NCI-H82 treated with DMSO at 0.1 percent for 48 hours (cell line): Measurements from ENCODE around the gene NCAM2.

Source experiments
- DNase-seq: peaks from one replicate; lab custom pipeline; 2025; ENCODE audit not compliant: unreplicated experiment; lab: John Stamatoyannopoulos, UW

NCAM2 gene

GRCh38 chr21:21165063-21165645 lies 166.9 kb downstream of the NCAM2 start:
- no peak for DNase-seq

- no peak for DNase-seq
These were observed 176.5 kb downstream of the NCAM2 start for GRCh38 chr21:21174676-21175075.

- no peak for DNase-seq
These were observed 177.7 kb downstream of the NCAM2 start for GRCh38 chr21:21175798-21176334.

- no peak for DNase-seq
These were observed 179.3 kb downstream of the NCAM2 start for GRCh38 chr21:21177353-21177986.

- no peak for DNase-seq
These were observed 181.6 kb downstream of the NCAM2 start for GRCh38 chr21:21179619-21180298.

DNA sequence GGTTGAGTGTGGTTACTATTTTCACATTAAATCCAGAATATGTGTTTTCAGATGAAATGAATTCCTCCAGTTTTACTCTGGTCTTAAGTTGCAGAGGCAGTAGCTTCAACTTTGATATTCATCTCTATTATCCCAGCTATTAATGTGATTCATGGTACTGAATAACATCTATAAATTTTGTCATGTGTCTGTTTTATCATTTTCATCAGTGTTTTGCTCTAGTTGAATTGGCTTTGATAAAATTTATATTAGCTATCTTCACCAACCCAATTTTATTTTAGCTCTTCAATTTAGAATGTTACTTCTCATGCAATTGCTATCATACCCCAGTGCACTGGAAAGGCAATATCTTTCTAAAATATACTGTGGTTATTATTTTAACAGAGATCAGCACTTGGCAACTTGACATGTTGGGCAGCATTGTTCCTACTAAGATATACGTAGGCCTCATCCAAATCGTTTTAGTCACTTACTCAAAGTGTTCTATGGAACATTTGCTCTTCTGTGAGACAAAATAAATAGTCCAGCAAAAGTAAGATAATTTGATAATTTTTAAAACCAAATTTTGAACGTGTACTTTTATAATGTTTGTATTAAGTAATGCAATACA lies 184.3 kb downstream of the NCAM2 start:
- DNase-seq: no peak

DNA sequence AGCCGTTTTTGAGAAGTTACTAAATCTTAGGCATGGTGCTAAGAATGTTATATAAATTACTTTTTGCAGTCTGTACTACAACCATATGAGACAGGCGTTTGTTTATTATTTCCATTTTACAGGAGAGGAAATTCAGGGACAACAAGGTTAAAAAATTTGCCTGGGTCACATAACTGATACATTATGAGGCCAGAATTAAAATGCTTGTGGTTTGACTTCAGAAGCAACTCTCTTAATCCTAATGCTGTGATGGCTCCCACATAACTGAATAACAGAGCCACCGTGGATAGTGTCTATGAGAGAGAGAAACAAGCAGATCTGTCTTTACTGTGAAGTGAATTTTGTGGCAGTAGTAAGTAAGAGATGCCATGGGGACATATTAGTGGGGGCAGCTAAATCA lies 184.9 kb downstream of the NCAM2 start:
- DNase-seq: no peak

GRCh38 chr21:21184771-21185528 lies 186.7 kb downstream of the NCAM2 start:
- DNase-seq: no peak

GRCh38 chr21:21187579-21187978 lies 189.4 kb downstream of the NCAM2 start:
- DNase-seq: no peak

DNA sequence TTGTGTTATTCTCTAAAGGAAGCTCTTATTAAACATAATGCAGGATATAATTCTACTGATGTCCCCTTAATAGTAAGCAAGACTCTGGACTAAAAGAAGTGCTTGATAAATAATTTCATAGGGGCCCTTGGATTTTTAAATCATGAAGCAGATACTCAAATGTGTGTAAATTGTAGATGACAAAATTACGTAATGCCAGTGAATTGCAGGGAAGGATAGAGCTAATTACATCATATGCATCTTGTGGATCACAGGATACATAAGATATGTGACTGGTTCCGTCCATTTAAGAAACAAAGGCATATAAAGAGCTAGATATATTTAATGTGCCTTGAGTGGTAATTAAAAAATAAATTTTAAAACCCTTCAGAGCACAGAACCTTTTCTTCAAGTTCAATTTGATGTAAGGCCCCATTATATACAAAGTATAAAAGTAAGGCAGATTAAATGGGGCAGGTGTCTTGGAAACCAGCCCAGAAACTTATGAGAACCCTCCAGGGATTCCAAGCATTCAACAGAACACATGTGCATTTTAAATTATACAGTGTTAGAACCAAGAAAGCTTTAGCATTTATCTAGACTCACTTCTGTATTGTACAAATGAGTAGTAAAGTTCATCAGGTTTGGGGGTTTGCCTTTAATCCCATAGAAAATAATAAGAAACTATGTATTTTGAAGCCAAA lies 190.4 kb downstream of the NCAM2 start:
- DNase-seq: no peak

- no peak for DNase-seq
These were observed 197.3 kb downstream of the NCAM2 start for GRCh38 chr21:21195417-21195943.

DNA sequence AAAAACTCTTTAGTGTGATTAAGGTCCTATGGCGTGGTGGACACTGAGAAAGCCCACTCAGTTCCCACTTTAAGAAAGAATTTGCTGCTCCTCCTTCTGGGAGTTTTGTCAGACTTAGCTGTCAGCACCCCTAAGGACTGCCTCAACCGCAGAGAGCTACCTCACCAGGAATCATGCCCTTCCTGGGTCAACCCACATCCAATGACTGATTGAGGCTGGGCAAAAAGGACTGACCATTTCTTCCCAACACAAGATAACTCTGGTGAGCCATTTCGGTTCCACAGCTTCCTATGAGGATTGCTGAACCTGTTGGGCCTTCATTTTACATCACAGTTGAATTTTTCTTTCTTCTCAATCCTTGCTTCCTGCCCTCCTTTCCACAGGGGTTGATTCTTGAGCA lies 197.9 kb downstream of the NCAM2 start:
- DNase-seq: no peak

DNA sequence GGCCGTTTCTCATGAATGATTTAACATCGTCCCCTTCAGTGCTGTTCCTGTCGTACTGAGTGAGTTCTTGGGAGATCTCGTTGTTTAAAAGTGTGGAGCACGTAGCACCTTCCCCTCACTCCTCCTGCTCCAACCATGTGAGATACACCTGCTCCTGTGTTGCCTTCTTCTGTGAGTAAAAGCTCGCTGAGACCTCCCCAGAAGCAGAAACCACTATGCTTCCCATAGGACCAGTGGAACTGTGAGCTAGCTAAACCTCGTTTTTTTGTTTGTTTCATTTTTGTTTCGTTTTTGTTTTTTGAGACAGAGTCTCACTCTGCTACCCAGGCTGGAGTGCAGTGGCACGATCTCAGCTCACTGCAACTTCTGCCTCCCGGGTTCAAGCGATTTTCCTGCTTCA lies 198.6 kb downstream of the NCAM2 start:
- no peak for DNase-seq

- DNase-seq: no peak
These were observed 201.3 kb downstream of the NCAM2 start for GRCh38 chr21:21199342-21200102.

- DNase-seq: no peak
These were observed 202.1 kb downstream of the NCAM2 start for GRCh38 chr21:21200103-21200938.

- no peak for DNase-seq
These were observed 202.9 kb downstream of the NCAM2 start for GRCh38 chr21:21200939-21201615.

- no peak for DNase-seq
These were observed 205.7 kb downstream of the NCAM2 start for GRCh38 chr21:21203822-21204339.
